Head of caudate nucleus (tissue), 42 donors: ENCODE data around the gene SMG6.
"Not testable (repeated sequence)": the region's sequence is repeated elsewhere in the genome, so short reads cannot be mapped to it uniquely, and the experiment has no call there.

ENCODE experiments used
- DNase-seq, 42 donors: peaks; one replicate each; pipeline versions ENCODE4 v3.0.0 to v3.0.0-alpha.2; 2020 to 2021; ENCODE audit warnings: mixed read lengths in 7 of 42
- intact Hi-C: fragments of 100-400 bp; cut with DNase I; formaldehyde crosslinking; loops from one replicate; pipeline ENCODE4 v1.15.0; 2022

Gene SMG6

GRCh38 chr17:2303204-2304188 lies at the start of gene SMG6, which contains the start of gene SRR:
TSS of gene SMG6 (minus strand) at chr17:2303785. CDS start at chr17:2303720, 65 bp downstream.
TSS of gene SRR (plus strand) at chr17:2303950. CDS start at chr17:2315561, 11,611 bp downstream.
- DNase-seq = peak; percentile 70 to 96 (median 92)
- intact Hi-C loops = no loop called here

GRCh38 chr17:2351269-2351668 lies 47.7 kb upstream of the SMG6 start:
- intact Hi-C loops = no loop called here
- peak in 1 of 42 donors; percentile 26 for DNase-seq

- peak in 36 of 42 donors; percentile 19 to 89 (median 62) for DNase-seq
These were observed 44.5 kb upstream of the SMG6 start for GRCh38 chr17:2347805-2348685.

DNA sequence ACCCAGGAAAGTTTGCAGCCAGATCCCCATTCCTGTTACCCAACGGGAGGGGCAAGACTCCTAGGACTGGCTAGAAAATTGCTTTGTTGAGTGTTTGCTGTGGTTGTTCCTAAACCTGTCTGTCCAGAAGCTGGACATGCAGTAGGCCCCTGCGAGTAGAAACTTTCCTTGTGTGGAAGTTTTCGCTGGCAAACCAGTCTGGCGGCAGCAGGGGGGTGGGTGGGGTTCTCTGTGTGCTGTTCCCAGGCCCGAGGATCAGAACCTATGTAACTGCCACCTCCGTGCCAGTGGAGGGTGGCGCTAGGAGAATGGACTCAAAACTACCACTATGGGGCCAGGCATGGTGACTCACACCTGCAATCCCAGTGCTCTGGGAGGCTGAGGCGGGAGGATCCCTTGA lies 42.9 kb upstream of the SMG6 start:
- intact Hi-C loops = no loop called here
- DNase-seq = no peak

More at GRCh38 chr17:2347805-2348685, 44.5 kb upstream of the SMG6 start:
- intact Hi-C loops = no loop called here

DNA sequence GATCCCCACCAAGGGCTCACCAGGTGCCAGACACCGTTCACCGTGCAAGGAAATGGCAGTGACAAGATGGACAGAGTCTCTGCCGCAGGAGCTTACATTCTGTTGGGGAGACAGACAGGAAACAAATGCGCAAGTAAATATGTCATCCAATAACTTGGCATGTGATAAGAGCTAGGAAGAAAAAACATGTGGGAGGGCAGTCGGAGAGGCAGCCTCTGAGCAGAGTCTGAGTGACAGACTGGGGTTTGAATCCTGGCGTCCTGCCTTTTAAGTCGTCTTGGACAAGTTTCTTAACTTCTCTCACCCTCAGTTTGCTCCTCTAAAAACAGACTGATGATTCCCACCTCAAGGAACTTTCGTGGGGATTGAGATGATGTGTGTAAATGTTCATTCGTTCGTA lies 40.9 kb upstream of the SMG6 start:
- DNase-seq = no peak
- intact Hi-C loops = no loop called here

DNA sequence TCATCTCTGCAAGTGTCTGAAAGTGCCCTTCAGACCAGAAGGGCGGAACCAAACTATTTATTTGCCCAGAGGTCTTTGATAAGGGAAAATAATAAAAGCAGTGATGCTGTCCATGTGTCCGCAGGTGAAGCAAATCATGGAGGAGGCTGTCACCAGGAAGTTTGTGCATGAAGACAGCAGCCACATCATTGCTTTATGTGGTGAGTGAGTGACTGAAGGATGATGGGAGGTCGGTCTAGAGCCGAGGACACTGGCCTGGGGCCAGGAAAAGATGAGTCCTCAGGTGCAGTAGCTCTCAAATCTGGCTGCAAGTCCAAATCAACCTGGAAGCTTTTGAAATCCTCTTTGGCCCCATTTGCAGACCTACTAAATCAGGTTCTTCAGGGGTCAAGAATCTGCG lies 39.8 kb upstream of the SMG6 start:
- intact Hi-C loops = no loop called here
- DNase-seq = no peak

GRCh38 chr17:2338315-2338657 lies 34.7 kb upstream of the SMG6 start:
- intact Hi-C loops = no loop called here
- peak in 8 of 42 donors; percentile 12 to 51 (median 26) for DNase-seq

DNA sequence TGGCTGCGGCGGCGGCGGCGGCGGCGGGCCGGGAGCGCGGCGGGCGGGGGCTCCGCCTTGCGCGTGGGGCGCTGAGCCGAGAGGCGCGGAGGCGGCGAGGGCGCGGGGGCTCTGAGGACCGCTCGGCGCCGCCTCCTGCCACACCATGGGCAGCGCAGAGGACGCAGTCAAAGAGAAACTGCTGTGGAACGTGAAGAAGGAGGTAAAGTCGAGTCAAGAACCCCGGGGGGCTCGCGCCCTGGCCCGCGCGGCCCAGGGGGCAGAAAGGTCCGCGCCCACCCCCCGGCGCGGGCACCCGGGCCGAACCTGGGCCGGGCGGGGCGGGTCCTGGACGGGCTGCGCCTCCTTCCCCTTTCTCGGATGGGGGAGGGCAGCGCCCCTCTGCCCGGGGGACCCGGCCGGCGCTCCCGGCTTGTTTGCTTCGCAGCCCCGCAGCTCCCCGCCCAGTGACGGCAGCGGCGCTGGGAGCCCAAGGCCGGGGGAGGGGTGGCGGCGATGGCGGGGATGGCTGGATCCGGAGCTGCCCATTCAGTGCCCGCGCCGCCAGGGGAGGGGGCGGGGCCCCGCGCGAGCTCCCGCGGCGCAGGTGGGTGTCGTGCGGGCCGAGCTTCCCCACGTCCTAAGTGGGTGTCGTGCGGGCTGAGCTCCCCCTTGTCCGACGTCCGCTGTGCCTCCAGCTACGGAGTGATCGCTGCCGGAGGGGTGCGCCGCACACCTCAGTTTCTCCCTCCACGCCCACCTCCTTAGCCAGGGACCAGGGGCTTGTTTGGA lies 34.1 kb upstream of the SMG6 start:
- peak in 40 of 42 donors; percentile 38 to 81 (median 62) for DNase-seq
- intact Hi-C loops = no loop called here

DNA sequence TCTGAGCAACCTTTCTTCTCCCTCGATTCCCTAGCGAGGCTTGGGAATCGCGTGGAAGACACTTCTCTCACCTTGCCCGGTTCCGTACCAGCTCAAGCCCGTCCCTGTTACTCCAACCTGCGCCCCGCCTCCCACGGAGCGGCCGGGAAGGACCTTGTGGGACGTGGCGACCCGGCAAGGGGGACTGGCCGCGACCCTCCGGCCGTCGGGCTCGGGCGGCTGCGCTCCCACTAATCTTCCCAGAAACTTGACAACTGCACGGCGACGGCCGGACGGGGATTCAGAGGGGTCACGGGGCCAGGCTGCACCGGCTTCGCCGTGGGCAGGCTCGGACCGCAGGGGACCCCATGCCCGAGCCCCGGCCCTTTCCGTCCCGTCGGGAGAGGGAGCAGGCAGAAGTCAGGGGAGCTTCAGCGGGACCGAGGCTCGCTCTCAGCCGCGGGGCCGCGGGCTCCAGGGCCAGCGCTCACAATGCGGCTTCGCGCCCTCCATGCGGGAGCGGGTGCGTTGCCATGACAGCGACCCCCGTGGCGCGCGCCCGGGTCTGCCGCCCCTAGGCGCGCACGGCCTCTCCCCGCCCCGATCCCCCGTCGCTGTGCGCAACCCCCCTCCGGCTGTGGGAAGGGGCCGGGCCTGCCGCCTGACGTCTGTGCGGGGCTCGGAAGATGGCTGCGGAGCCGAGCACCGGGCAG lies 33.4 kb upstream of the SMG6 start, which contains the start of gene SGSM2:
TSS of gene SGSM2 (plus strand) at position 650 of the 692 bp plus-strand sequence. CDS start 188 bp downstream, outside the sequence.
- peak in 40 of 42 donors; percentile 10 to 87 (median 74) for DNase-seq

GRCh38 chr17:2336215-2336851 lies 32.7 kb upstream of the SMG6 start, which contains the start of gene TSR1:
TSS of gene TSR1 (minus strand) at chr17:2336457. CDS start at chr17:2336427, 30 bp downstream.
- peak; percentile 82 to 98 (median 95) for DNase-seq
- intact Hi-C loops = no loop called here

More for the DNA sequence above, 33.4 kb upstream of the SMG6 start, which contains the start of gene SGSM2:
- intact Hi-C loops = no loop called here

GRCh38 chr17:2335726-2336214 lies 32.2 kb upstream of the SMG6 start:
- intact Hi-C loops = no loop called here
- peak in 15 of 42 donors; percentile 8 to 50 (median 31) for DNase-seq

GRCh38 chr17:2331303-2331702 lies 27.7 kb upstream of the SMG6 start:
- DNase-seq = no peak
- intact Hi-C loops = no loop called here

GRCh38 chr17:2323629-2324314 lies 20.2 kb upstream of the SMG6 start:
- DNase-seq = no peak
- intact Hi-C loops = no loop called here

DNA sequence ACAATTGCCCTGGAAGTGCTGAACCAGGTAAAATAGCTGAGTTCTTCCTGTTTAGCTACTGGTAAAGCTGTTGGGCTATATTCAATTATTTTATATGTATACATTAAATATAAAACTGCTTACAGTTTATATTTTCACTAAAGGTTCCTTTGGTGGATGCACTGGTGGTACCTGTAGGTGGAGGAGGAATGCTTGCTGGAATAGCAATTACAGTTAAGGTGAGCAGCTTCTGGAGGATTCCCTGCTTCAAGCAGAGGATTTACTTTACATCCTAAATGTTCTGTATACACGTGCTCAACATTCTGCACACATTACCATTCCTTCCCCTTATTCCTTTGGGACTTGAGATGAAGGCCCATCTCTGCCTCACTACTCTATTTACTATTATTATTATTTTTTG lies 17.8 kb upstream of the SMG6 start:
- intact Hi-C loops = no loop called here
- DNase-seq = no peak

GRCh38 chr17:2319051-2319450 lies 15.5 kb upstream of the SMG6 start:
- intact Hi-C loops = no loop called here
- DNase-seq = no peak

DNA sequence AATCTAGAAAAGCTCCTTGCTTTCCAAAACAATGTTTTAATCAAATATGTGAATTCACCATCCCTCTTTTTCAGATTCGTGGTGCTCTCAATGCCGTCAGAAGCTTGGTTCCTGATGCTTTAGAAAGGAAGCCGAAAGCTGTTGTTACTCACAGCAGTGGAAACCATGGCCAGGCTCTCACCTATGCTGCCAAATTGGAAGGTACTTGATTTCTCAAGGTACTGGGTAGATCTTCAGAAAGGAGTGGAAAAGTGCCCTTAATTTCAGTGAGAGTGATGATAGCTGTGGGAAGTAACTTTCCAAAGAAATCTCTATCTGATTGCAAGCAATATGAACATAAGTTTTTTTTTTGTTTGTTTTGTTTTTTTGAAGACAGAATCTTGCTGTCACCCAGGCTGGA lies 14.2 kb upstream of the SMG6 start:
- no peak for DNase-seq
- intact Hi-C loops = no loop called here

GRCh38 chr17:2316916-2317205 lies 13.3 kb upstream of the SMG6 start:
- peak; percentile 23 to 87 (median 64) for DNase-seq
- intact Hi-C loops = not testable (repeated sequence)
